ENCODE data around the gene SNX5. TPM values are rescaled to one million over a fixed set of nuclear protein-coding genes. Genes with fewer than 3 reads are reported as not detected.

Gene SNX5
- total RNA-seq, 1 donor from 2014 or later, result 102 TPM

DNA sequence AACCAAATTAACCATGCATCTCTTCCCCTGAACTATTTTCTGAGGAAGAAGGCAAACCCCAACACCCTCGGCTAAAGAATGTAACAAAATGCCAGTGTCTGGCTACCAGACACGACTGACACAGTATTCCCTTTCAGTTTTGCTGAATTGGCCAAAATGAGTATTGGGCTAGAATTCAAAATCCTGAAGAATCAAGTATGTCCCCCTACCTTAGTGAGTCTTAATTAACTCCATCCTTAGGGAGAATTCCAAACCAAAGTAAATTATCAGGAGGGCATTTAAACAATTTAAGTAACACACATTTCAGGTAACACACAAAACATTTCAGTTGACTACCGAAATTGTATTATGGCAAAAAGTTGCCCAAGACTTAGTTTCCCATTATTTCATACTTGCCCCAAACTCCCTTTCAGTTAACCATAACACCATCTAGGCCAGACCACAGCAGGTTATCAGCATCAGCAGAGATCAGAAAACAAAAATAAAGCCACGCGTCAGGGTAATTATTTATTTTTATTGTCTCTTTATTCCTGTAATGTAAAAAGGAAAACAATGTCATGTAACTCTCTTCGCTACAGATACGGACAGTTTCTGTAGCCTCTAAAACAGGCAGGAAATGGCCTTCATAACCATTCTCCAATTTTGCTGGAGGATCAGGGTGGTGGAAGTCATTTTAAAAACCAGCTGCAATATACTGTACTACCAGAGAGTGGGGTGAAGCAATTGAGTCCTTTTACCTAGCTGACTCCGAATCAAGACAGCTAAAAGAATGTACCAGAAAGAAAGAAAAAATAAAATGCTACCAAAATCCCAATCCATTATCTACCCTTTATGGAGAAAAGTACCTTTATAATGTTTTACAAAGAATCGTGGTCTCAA is 1.9 kb downstream of the SNX5 start:
- peak overlapping the region; percentile 89 for H3K4me3 ChIP-seq
- peak overlapping the region; percentile 97 for H3K27ac ChIP-seq
- H3K9me3 ChIP-seq, result no peaks in the 10 kb centered on the region
- TF ChIP-seq, protein P1, sequence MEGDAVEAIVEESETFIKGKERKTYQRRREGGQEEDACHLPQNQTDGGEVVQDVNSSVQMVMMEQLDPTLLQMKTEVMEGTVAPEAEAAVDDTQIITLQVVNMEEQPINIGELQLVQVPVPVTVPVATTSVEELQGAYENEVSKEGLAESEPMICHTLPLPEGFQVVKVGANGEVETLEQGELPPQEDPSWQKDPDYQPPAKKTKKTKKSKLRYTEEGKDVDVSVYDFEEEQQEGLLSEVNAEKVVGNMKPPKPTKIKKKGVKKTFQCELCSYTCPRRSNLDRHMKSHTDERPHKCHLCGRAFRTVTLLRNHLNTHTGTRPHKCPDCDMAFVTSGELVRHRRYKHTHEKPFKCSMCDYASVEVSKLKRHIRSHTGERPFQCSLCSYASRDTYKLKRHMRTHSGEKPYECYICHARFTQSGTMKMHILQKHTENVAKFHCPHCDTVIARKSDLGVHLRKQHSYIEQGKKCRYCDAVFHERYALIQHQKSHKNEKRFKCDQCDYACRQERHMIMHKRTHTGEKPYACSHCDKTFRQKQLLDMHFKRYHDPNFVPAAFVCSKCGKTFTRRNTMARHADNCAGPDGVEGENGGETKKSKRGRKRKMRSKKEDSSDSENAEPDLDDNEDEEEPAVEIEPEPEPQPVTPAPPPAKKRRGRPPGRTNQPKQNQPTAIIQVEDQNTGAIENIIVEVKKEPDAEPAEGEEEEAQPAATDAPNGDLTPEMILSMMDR (IDR thresholded peaks at IDR 0.05), result peak; percentile 9
- H3K36me3 ChIP-seq, result no peaks in the 10 kb centered on the region
- DNase-seq, result no peak
- ATAC-seq, result no peak
- no peaks in the 10 kb centered on the region for H3K27me3 ChIP-seq (ENCODE audit: low read depth)
- intact Hi-C loops (cut with DNase I), result no loop called here
- peaks cover 73% of the 10 kb centered on the region for H3K4me1 ChIP-seq

DNA sequence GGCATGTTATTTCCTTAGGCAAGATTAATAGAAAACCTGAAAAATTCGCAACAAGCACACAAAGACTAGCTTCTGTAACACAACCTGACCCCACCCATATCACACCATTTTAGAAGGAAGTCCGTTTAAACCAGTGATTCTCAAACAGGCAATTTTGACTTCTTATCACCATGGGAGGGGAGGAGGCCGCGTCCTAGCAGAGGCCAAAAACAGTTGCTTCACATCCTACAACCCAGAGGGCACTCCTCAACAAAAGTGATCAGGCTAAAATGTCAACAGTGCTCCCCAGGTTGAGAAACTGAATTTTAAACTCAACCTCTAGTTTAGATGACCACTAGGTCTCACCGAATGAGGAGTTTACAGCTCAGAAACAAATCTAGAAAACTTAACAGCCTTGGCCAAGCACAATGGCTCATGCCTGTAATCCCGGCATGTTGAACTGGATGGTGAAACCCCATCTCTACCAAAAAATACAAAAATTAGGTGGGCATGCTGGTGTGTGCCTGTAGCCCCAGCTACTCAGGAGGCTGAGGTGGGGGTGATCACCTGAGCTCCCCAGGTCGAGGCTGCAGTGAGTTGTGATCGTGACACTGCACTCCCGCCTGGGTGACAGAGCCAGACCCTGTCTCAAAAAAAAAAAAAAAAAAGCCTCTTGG is 3.4 kb downstream of the SNX5 start:
- no peaks in the 10 kb centered on the region for H3K27me3 ChIP-seq (ENCODE audit: low read depth)
- DNase-seq (no peak), ATAC-seq (no peak)
- intact Hi-C loops (cut with DNase I), result no loop called here
- peak overlapping the region; percentile 89 for H3K4me3 ChIP-seq
- H3K36me3 ChIP-seq, result no peaks in the 10 kb centered on the region
- peaks cover 73% of the 10 kb centered on the region for H3K4me1 ChIP-seq
- no peaks in the 10 kb centered on the region for H3K9me3 ChIP-seq
- TF ChIP-seq, protein P1 (IDR thresholded peaks at IDR 0.05), result no peak
- peak overlapping the region; percentile 97 for H3K27ac ChIP-seq

DNA sequence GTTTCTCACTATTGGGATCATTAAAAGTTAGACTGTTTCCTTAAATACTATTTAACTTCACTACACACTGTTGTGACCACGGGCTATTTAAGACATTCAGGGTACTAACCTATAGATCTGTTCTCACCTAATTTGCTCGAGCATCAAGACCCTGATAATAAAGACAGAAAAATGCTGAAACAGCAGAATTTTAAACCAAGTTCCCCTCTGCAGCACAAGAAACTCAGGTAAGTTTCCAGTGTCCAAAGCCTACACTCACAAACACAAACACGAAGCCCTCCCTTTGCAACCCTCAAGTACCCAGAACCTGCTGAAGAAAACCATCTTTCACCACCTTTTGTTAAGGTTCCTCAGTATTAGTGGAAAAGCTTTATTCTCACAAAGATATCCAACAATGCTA is 4.0 kb downstream of the SNX5 start:
- no peak for ATAC-seq
- Histone ChIP-seq H3K4me1 (peaks cover 75% of the 10 kb centered on the region), H3K4me3 (peak overlapping the region; percentile 89), H3K27ac (peak overlapping the region; percentile 97), H3K9me3 (no peaks in the 10 kb centered on the region), H3K27me3 (ENCODE audit: low read depth) (no peaks in the 10 kb centered on the region), H3K36me3 (no peaks in the 10 kb centered on the region)
- DNase-seq, result no peak
- TF ChIP-seq, protein P1 (IDR thresholded peaks at IDR 0.05), result no peak
- intact Hi-C loops (cut with DNase I), result no loop called here

DNA sequence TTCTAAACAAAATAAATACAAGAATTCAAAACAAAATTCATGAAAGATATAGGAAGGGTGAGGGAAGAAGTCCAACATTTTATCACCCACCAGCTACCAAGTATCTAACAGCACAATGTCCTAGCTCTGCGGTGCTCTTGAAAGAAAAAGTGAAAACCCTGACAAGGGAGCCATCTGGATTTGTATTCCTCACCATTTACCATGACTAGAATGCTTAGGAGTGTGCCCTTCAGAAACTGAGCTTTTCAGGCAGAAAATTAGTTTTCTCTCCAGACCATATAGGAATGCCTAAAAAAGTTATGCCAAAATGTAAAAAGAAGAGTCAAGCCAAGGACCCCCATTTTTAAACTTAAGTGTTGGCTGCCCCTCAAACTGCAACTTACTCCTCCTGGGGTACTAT is 4.5 kb downstream of the SNX5 start:
- no peaks in the 10 kb centered on the region for H3K27me3 ChIP-seq (ENCODE audit: low read depth)
- no peak overlapping the region for H3K27ac ChIP-seq
- DNase-seq (no peak), ATAC-seq (no peak)
- no peaks in the 10 kb centered on the region for H3K9me3 ChIP-seq
- peaks cover 81% of the 10 kb centered on the region for H3K4me1 ChIP-seq
- intact Hi-C loops (cut with DNase I), result no loop called here
- TF ChIP-seq, protein P1 (IDR thresholded peaks at IDR 0.05), result no peak
- no peak overlapping the region for H3K4me3 ChIP-seq
- H3K36me3 ChIP-seq, result no peaks in the 10 kb centered on the region

DNA sequence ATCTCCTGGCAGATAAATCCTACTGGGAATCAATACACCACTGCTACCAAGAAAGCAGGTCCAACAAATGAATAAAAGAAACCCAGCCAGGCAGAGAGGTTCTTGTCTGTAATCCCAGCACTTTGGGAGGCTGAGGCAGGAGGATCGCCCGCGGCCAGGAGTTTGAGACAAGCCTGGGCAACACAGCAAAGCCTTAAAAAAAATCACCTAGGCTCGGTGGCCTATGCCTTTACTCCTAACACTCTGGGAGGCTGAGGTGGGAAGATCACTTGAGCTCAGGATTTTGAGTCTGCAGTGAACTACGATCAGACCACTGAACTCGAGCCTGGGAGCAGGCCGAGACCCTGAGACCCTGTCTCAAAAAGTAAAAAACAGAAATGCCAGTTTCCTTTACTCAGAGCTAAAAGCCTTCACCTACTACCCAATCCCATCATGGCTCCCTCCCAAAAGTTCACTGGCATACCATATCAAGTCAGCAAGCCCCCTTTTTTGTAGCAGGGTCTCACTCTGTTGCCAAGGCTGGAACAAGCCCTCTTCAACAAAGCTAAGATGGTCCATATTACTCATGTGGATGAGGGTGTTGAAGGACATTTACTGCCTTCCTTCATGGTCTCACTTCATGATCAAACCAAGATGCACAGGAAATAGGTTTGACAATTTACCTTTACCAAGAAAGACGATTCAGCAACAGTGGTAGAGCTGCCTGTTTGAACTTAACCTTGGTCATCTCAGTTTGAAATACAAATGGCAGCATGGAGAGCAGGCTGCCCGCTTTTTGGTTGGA is 5.3 kb downstream of the SNX5 start:
- peaks cover 88% of the 10 kb centered on the region for H3K4me1 ChIP-seq
- ATAC-seq, result no peak

More for the DNA sequence above, 5.3 kb downstream of the SNX5 start:
- intact Hi-C loops (cut with DNase I), result no loop called here
- H3K27ac ChIP-seq, result peak overlapping the region; percentile 2
- H3K4me3 ChIP-seq, result no peak overlapping the region
- TF ChIP-seq, protein P1 (IDR thresholded peaks at IDR 0.05), result no peak
- no peaks in the 10 kb centered on the region for H3K27me3 ChIP-seq (ENCODE audit: low read depth)
- H3K9me3 ChIP-seq, result no peaks in the 10 kb centered on the region
- no peaks in the 10 kb centered on the region for H3K36me3 ChIP-seq
- no peak for DNase-seq
